GM19452 (cell line): ENCODE results near the gene SLC8A2.
"Not testable (repeated sequence)": the region's sequence is repeated elsewhere in the genome, so short reads cannot be mapped to it uniquely, and the experiment has no call there.

Experiments used
- ATAC-seq: cut with Tn5 transposase; IDR thresholded peaks from one replicate; pipeline ENCODE4 v1.9.1; 2021; ENCODE audit not compliant: unreplicated experiment

The SLC8A2 gene

DNA sequence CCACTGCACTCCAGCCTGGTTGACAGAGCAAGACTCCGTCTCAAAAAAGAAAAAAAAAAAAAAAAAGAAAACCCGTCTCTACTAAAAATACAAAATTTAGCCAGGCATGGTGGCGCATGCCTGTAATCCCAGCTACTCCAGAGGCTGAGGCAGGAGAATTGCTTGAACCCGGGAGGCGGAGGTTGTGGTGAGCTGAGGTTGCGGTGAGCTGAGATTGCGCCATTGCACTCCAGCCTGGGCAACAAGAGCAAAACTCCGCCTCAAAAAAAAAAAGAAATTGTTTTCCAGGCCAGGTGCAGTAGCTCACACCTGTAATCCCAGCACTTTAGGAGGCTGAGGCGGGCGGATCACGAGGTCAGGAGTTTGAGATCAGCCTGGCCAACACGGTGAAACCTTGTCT lies 85.1 kb downstream of the SLC8A2 start:
- ATAC-seq, result not testable (repeated sequence)

DNA sequence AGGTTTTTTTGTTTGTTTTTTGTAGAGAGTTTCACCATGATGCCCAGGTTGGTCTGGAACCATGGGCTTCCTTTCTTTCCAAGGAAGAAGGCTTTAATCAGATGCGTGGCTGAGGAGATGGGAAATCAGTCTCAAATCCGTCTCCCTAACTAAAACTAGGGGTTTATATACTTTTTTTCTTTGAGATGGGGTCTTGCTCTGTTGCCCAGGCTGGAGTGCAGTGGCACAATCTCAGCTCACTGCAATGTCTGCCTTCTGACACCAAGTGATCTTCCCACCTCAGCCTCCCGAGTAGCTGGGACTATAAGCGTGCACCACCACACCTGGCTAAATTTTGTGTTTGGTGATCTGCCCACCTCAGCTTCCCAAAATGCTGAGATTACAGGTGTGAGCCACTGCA lies 87.2 kb downstream of the SLC8A2 start:
- not testable (repeated sequence) for ATAC-seq

DNA sequence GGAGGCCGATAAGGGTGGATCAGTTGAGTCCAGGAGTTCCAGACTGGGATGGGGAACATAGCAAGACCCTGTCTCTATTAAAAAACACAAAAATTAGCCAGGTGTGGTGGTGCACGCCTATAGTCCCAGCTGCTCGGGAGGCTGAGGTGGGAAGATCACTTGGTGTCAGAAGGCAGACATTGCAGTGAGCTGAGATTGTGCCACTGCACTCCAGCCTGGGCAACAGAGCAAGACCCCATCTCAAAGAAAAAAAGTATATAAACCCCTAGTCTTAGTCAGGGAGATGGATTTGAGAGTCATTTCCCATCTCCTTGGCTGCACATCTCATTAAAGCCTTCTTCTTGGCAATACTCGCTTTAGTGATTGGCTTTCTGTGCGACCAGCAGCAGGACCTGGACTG lies 87.8 kb downstream of the SLC8A2 start:
- ATAC-seq, result not testable (repeated sequence)

DNA sequence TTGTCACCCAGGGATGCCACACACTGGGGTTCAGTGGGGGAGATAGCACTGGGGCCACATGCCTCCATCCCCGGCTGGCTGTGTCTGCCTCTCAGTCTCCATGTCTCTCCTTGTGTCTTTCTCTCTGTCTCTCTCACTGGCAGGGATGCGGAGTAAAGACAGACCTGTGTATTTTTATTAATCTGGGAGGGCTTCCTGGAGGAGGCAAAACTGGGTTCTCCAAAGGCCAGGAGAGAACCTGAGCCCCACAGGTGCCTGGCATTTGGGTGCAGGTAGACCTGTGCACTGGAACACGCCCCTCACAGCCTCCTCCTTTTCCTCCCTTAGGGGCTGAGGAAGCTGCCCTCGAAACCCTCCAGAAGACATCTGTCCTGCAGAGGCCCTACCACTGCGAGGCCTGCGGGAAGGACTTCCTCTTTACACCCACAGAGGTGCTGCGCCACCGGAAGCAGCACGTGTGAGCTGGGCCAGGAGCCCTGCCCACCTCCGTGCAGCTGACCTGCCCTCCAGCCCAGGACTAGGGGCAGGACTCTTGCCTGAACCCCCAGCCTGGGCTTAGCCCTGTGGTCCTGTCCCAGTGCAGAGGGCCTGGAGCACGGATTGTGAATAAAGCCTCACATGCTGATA lies 89.9 kb downstream of the SLC8A2 start:
- ATAC-seq, result no peak

DNA sequence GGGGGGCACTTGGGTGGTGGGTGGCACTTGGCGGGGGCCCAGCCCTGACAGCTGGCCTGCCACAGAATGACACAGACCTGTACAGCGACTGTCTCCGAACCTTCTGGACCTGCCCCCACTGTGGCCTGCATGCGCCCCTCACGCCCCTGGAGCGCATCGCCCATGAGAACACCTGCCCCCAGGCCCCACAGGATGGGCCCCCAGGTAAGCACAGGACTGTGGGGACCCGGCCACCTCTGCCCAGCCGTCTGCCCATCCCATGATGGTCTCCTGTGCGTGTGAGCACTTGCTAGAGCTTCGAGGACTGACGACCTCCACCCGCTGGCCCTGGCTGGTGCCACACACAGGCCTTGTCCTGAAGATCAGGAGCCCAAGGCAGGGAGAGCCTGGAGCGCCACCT lies 90.6 kb downstream of the SLC8A2 start:
- no peak for ATAC-seq

DNA sequence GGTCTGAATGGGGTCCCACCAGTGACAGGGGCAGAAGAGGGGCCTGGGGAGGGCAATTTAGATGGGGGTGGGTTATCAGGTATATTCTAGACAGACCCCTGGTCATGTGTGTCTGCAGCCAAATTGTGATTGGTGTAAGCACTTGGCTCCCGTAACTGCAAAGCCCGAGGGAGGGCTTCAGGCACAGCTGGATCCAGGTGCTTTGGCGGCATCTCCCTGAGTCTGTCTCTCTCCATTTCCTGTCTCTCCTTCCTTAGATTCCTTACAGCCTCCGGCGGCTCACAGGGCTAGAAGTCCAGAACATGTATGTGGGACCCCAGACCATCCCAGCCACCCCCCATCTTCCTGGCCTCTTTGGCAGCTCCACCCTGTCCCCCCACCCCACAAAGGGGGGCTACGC lies 91.1 kb downstream of the SLC8A2 start:
- ATAC-seq, result no peak

DNA sequence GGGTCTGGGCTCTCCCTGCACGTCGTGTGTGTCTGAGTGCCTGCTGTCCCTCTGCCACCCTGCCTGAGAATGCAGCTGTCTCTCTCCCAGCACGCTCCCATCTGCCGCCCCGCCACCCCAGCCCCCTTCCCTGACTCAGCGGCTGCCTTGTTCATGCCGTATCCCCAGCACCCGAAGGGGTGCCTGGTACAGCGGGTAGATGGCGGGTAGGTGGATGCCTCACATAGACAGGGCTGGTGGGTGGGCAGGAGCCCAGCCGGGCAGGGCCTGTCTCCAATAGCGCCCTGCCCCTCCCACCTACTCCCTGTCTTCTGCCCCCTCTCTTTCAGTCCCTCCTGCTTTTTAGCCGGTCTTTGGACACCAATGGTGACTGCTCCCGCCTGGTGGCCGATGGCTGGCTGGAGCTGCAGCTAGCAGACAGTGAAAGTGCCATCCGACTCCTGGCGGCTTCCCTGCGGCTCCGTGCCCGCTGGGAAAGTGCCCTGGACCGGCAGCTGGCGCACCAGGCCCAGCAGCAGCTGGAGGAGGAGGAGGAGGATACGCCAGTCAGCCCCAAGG lies 92.2 kb downstream of the SLC8A2 start:
- ATAC-seq, result no peak

DNA sequence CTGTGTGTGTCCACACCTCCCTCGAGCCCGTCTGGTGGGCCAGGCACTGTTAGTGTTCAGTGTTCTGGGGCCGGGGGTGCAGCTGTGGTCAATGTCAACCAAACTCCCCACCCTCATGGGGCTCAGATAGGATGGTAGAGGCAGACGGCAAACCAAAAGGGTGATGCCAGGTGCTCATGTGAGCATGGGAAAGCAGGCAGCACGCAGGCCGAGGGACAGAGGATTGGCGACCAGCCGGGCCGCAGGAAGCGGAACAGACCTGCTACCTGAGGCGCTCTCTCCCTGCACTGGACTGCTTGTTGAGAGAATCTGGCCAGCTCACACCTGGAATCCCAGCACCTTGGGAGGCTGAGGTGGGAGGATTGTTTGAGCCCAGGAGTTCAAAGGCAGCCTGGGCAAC lies 93.4 kb downstream of the SLC8A2 start:
- no peak for ATAC-seq
